GM19351 (cell line): ENCODE measurements around the gene C16orf74.

ENCODE experiments used
- ATAC-seq: cut with Tn5 transposase; IDR thresholded peaks from one replicate; pipeline ENCODE4 v1.9.1; 2021; ENCODE audit warnings: mild to moderate bottlenecking, moderate library complexity; ENCODE audit not compliant: unreplicated experiment

The C16orf74 gene

DNA sequence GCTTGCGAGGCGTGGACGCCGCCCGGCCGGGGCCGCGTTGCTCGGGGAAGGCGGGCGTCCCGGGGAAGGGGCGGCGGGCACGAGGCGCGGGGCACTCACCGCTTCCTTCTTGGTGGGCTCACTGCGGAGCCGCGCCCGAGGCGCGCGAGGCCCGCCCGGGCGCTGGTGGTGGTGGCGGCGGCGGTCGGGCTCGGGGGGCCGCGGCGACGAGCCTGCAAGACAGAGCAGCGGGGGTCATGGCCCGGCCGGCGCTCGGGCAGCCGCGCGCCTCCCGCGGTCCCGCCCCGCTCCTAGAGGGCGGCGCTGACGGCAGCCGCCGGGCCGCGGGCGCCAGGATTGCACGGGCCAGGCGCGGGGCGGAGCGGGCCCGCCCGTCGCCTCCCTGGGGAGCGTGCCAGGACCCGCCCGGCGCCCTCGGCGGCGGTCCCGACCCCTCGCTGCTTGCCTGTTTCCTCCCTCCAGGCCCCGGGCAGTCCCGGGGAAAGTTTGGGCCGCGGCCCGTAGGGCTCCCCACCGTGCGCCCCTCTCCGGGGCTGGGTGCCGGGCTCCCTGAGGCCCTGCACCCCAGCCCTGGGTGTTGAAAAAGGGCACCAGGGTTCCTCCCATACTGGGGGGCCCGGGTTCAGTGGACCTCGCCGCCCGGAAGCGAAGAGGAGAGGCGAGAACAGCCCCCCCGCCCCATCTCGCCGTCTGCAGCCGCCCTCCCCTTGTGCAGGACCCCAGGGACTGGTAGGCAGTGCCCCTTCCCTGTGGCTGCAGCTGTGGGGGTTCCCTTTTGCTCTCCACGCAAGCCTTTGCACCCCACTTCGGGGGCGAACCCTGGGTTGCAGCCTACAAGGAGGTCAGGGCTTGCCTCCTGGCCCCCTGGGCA lies at the start of gene C16orf74:
TSS of gene C16orf74 (minus strand) at position 270 of the 871 bp plus-strand sequence. CDS start 15,879 bp downstream, outside the sequence.
- ATAC-seq, result peak; percentile 34

DNA sequence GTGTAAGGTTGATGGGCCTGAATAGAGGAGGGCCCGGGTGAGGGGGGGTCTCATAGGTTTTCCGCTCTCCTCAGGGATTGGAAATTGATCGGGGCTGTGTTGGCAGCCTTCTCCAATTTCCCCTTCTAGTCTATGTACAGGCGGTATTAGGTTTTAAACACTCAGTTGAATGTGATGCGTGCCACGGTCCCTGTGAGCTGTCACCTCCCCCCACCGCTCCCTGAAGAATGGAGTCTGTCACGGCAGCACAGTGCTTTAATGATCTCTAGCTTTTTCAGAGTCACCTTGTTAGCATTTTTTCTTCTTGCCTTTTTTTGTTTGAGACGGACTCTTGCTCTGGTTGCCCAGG lies 49.4 kb upstream of the C16orf74 start:
- peak; percentile 21 for ATAC-seq

DNA sequence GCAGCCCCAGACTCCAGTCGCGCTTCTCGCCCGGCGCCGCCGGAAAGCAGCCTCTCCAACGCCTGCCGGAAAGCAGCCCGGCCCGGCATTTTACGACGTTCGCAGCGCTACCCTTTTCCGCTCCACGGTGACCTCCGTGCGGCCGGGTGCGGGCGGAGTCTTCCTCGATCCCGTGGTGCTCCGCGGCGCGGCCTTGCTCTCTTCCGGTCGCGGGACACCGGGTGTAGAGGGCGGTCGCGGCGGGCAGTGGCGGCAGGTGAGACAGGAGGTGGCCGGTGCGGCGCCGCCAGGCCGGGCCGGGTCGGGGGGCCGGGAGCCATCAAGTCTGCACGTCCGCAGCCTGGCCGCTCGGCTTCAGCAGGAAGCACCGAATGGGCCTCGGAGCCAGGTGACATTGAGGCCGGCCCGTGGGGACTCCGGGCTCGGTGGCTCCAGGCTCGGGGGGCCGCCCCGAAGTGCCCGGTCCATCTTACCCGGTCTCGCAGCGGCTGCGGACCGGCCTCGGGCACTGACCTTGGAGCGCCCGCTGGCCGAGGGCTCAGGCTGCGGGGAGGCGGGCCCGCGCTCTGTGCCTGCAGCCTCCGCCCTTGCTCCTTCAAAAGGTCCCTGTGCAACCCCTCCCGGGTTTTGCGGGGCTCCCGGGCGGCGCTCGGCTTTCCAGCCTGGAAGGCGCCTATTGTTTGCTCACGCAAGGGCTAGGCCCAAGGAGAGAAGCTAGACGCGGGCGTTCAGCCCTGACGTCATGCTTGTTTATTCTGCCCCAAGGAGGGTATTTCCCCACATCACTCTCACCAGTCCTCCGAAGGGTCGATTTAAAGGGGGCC lies 48.8 kb upstream of the C16orf74 start, which contains the start of the genes COX4I1 and EMC8:
TSS of gene COX4I1 (plus strand) at position 199 of the 824 bp plus-strand sequence. CDS start 1,511 bp downstream, outside the sequence.
TSS of gene EMC8 (minus strand) at position 48 of the 824 bp plus-strand sequence. CDS start 249 bp downstream, outside the sequence.
- peak; percentile 76 for ATAC-seq

DNA sequence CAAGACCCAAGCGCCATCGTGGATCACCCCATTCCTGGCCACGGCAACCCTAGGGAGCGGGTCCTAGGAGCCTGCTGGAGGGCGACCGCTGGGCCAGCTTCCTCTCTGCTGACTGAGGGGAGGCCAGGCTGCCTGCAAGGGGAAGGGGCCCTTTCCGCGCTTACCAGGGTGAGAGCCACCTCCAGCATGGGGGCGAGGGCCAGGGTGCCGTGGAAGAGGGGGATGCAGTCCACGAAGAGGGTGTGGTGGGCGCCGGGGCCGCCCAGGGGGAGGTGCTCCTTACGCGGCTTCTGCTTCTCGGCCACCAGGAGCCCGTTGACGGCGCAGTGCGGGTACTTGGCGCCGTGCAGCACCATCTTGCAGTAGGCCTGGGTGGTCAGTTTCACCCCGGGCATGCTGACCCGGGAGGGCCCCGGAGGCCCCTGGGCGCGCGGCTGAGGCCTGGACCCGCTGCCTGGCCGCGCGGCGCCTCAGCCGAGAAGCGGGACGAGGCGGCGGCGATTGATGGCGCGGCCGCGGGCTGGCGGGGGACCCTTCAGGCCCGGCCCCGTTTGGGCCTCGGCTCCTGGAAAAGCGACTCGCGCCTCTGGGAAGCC lies 48.1 kb upstream of the C16orf74 start:
- ATAC-seq, result peak; percentile 31

DNA sequence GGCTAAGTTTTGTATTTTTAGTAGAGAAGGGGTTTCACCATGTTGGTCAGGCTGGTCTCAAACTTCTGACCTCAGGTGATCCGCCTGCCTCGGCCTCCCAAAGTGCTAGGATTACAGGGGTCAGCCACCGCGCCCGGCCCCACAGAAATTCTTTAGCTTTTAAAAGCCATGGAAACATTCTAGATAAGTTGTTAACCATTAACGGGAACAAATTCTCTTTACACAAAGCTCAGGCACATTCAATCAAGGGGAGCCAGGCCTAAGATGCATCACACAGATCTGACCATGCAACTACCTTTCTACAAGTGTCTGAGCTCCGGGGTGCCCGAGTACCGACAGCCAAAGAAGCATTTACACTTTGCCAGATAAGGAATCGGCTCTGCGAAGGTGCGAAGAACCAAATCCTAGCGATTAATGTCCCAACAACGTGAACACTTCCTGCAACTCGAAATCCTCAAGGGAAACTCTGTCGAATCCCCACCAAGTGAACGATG lies 47.4 kb upstream of the C16orf74 start:
- no peak for ATAC-seq

DNA sequence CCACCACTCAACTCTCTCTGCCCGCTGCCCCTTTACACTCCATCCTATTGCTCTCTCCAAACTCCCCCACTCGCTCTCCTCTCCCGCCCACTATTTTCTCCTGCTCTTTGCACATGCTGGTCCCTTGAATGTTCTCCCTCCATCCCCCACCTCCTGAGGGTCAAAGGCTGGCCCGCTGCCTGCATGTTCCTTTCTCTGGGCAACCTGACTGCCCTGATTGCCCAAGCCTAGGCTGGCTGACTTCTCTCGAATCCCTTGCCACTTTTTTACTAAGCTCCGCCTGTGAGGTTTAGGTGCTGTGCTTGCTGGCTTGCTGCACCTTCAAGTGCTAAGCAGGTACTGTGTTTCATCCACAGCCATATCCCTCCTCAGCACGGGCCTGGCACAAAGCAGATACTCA lies 45.7 kb upstream of the C16orf74 start:
- no peak for ATAC-seq

DNA sequence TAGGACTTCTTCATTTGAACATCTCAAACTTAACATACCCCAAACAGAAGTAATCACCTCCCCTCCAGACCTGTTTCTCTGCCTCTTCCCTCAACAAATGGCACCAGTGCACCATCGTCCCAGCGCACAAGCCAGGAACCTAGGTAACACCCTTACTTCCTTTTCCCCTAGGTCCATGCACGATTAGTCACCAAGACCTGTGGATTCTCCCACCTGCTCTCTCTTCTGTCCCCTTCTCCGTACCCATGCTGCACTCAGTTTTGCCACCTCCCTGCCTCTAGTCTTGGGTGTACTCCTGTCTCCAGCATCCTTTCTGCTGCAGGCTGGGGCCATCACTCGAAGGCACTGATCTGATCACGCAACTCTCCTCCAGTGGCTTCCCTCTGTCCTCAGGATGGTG lies 45.3 kb upstream of the C16orf74 start:
- ATAC-seq, result no peak

DNA sequence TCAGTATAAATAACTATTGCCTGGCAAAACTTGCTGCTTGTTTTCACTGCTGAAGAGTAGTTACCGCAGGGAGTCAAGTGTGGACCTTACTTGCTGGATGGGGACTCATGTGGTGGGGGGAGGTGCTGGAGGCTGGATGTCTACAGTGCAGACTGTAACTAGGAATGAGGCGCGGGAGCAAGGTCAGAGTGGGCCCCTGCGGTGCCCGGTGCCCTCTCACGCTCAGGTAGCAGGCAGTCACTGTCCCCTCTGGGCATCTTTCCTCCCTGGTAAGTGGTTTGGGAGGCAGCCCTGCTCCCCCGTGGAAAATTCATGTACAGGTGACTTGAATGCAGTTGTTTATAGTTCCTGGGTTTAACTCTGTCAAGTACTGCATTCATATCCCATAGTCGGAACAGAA lies 43.8 kb upstream of the C16orf74 start:
- no peak for ATAC-seq

DNA sequence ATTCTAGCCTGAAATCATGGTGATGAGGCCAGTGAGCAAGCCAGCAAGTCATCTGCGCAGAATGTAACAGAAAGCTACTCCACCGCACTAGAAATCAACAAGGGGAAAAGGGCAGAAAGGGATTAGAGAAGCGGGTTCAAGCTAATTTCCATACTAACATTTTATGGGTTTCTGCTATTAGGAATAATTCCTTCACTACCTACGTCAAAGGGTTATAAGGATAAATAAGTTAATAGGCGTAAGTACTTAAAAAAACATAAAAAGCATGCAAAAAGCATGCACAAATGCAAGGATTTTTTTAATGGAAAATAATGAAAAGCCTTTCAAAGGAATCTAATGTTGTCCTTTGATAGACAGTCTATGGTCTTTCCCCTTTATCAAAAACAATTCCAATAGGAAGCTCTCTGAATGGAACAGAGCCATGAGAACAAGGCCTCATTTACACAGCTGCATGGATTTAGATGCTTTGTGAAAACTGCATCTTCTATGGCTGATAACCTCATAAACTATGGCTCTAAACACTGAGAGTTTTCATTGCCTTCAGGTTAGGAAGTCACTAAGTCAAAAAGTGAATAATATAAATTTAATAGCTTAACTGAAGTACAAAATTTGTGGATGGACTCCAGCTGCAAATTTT lies 42.9 kb upstream of the C16orf74 start:
- no peak for ATAC-seq

DNA sequence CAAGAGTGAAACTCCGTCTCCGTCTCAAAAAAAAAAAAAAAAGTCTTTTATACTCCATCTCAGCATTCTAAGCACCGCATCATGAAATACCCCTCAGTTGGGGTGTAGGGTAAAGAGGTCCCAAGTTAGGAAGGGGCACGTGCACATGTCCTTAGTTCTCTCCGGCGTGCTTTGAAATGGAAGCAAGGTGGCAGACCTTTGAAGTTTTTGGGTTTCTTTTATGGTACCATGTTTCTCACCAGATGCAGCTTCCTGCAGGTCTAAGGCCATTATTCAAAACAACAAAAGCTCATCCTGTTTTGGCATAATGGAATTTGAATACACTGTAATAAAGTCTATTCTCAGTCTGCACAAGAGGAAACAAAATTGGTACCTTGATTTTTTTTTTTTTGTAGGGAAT lies 38.9 kb upstream of the C16orf74 start:
- no peak for ATAC-seq

DNA sequence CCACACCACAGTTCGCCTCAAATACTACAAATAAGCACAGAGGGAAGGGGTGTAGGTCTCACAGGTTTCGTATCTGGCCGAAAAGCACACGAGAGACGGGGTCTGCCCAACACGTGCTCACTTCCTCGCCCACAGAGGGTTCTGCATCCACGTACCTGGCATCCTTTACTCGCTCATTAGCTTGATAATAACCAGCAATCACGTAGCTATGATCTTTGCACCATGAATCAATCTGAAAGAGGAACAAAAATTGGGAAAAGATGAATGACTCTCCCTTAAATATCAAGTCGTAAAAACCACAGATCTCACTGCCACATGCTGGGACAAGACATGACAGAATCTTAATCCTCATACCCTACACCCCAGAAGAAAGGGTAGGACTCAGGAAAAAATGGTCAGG lies 37.9 kb upstream of the C16orf74 start:
- ATAC-seq, result no peak

DNA sequence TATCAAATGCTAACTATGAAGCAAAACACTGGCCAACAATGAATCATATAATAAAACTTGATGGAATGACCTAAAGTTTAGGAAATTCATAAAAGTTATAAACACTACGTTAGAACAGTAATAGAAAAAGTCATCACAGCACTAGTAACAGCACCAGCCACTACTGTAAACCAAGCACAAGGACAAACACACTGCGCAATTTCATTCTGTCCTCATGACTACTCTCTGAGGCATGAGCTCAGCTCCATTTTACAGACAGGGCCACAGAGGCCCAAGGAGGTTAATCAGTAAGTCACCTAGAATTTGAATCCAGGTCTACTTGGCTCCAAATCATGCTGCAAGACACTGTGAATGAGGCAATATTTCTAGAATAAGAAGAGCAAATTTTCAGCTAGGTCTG lies 35.0 kb upstream of the C16orf74 start:
- ATAC-seq, result no peak

DNA sequence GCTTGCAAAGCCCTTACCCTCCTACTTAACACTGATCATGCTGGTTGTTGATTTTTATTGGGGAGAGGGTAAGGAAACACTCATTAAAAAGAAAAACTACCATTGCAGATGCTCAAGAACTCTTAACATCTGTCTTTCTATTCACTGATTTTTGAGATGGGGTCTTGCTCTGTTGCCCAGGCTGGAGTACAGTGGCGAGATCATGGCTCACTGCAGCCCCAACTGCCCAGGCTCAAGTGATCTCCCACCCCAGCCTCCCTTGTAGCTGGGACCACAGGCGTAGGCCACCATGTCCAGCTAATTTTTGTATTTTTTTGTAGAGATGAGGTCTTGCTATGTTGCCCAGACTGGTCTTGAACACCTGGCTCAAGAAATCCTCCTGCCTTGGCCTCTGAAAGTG lies 33.9 kb upstream of the C16orf74 start:
- ATAC-seq, result no peak

DNA sequence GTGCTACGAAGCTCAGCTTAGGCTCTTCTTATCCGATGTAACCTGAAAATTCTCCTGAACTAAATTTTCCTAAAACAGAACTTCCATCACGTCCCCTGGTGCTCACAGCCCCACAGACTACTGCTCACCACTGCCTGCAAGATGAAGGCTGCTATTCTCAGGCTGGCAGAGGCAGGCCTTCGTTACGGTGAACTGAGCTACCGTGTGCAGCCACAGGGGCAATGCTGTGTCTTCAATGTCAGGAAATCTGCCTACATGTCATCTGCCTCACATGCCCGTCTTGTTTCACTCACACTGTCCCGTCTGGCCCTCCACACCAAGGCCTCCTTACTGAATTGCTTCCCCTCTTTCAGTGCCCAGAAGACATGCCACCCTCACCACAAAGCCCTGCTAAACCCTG lies 32.5 kb upstream of the C16orf74 start:
- ATAC-seq, result no peak

DNA sequence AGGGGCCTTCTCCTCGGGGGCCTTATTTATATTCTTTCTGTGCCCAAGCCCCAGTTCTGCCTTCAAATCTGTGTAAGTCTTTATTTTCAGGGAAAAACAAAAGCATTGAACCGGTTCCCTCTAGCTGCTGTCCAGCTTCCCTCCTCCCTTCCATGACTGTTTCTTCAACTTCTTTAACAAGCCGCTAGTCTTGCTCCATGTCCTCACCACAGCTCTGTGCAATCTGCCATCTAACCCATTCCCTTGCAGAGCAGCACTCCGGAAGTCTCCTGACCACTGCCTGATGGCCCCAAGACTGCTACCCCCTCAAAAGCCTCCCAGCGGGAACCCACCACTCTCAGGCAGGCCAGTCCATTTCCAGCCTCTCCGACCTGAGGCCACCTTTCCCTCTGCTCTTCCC lies 31.6 kb upstream of the C16orf74 start:
- no peak for ATAC-seq

DNA sequence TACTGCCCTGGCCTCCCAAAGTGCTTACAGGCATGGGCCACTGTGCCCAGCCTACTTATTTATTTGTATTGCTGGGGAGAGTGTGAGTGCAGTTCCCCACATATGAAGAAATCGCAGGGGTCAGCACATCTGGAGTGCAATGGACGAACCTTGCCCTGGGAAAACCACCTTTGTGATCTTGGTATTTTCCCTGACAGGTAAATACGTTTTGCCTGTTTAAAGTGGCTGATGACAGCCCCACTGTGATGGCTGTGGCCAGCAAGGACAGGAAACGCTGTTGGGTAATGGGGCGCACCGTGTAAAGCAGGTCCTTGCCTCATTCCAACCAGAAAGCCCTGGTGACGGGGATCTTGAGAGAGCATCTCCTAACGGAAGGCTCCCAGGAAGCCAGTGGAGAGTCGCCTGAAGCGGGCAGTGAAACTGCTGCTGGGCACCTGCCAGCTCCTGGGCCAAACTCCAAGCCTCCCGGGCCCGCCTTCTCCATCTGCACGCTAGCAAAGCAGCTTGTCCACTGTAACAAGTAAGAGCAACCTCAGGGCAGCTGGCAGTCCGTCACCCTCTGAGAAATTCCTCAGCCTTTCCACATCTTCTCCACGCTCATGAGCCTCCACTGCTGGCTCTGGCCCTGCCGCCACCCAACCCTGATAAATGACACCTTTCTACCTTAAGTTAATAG lies 30.9 kb upstream of the C16orf74 start:
- ATAC-seq, result no peak

DNA sequence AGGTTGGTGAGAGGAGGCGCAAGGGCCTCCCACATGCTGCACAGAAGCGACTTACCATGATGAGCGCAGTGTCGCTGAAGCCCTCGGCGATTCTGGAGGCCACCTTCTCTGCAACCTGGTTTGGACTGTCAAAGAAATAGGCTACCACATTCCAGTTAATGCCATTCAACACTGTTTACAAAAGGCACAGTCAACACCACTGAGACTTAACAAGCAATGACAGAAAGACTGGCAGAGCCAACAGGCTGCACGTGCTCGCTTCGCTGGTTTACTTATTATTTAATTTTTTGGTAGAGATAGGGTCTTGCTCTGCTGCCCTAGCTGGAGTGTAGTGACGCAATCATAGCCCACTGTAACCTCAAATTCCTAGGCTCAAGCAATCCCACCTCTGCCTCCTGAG lies 30.3 kb upstream of the C16orf74 start:
- no peak for ATAC-seq

DNA sequence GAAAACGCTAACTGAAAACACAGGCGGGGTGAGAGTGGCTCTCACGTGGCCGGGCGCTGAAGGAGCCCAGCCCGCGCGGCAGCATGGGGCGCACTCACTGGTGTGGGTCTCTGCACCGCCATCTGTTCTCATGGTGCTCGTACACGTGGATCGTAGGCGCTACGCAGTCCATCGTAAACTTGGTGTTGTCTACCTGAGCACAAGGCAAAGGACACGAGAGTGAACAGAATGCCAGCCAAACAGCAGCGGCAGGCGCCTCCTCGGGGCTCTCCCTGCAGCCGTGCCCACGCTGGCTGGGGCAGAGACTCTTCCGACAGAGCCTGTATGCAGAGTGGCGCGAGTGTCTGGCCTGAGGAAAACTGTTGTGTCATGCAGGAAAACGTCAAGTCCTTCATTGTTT lies 29.4 kb upstream of the C16orf74 start:
- ATAC-seq, result no peak

DNA sequence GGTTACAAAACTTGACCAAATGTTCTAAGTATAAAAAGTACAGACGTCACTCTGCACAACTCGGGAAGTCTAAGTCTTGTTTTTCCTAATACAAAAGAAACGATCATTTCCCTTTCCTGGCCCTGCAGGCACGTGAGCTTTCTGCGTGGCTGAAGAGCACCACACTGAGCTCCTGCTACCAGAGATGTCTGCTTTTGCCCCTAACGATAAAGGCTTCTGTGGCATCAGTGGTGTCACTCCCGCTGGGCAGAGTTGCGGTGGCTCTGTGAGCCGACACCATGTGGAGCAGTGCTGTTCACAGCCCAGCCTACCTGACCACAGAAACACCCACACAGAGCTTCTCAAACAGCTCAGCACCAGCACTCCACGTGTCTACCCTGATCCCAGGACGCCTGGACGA lies 28.0 kb upstream of the C16orf74 start:
- no peak for ATAC-seq
